ENCODE data around the gene PRUNE2. TPM values are rescaled to one million over a fixed set of nuclear protein-coding genes. Genes with fewer than 3 reads are reported as not detected.

Gene PRUNE2
- polyA plus RNA-seq, 3 donors, result 0.72 to 1.8 (median 1.5) TPM

DNA sequence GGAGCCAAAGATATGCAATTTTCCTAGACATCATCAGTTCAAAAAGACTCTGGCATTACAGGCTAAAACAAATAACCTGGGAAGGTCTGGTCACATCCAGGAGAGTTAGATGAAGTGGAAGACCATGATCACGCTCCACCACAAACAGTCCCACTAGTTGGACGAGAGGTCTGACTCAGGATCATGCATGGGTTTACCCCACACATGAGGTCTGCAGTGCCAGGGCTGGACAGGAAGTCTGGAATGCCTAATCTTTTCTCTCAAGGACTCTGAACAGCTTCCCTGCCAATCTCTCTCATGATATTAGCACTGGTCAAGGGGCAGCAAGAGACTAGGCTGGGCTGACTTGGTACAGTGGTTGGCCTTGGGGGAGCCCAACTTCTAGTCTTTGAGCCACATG, 7.1 kb downstream of the PRUNE2 start:
- H3K9me3 ChIP-seq (replicated peaks in 1 of 2; ENCODE audit: control insufficient read depth in 1 of 2, insufficient read depth in 1 of 2, low read length in 2 of 2), result no peaks in the 10 kb centered on the region
- Mint-ChIP-seq H3K27me3 (ENCODE audit: low read depth in 3 of 3) (peaks cover 13 to 21% (median 16%) of the 10 kb centered on the region in 3 donors), H3K4me3 (no peak overlapping the region), H3K27ac (no peak overlapping the region), H3K9me3 (peaks cover 0 to 3% (median 0%) of the 10 kb centered on the region in 7 donors), H3K4me1 (no peaks in the 10 kb centered on the region), H3K36me3 (no peaks in the 10 kb centered on the region)
- H3K27me3 ChIP-seq (ENCODE audit: control insufficient read depth in 2 of 2, insufficient read depth in 2 of 2, low read length in 2 of 2), result peaks cover 0 to 6% of the 10 kb centered on the region in 2 donors
- H3K79me2 ChIP-seq (ENCODE audit: insufficient read depth, low read length), result no peaks in the 10 kb centered on the region
- H3K9ac ChIP-seq (ENCODE audit: insufficient read depth, low read length, poor library complexity, severe bottlenecking), result no peak overlapping the region
- no peak overlapping the region for H3K27ac ChIP-seq (ENCODE audit: low read depth in 1 of 2, low read length in 2 of 2)
- TF ChIP-seq, protein P1, sequence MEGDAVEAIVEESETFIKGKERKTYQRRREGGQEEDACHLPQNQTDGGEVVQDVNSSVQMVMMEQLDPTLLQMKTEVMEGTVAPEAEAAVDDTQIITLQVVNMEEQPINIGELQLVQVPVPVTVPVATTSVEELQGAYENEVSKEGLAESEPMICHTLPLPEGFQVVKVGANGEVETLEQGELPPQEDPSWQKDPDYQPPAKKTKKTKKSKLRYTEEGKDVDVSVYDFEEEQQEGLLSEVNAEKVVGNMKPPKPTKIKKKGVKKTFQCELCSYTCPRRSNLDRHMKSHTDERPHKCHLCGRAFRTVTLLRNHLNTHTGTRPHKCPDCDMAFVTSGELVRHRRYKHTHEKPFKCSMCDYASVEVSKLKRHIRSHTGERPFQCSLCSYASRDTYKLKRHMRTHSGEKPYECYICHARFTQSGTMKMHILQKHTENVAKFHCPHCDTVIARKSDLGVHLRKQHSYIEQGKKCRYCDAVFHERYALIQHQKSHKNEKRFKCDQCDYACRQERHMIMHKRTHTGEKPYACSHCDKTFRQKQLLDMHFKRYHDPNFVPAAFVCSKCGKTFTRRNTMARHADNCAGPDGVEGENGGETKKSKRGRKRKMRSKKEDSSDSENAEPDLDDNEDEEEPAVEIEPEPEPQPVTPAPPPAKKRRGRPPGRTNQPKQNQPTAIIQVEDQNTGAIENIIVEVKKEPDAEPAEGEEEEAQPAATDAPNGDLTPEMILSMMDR (IDR thresholded peaks at IDR 0.05), result no peak
- H2AFZ ChIP-seq (ENCODE audit: insufficient read depth, low read depth, low read length, poor library complexity, severe bottlenecking), result no peak overlapping the region
- intact Hi-C loops (cut with micrococcal nuclease), result no loop called here
- H3K4me2 ChIP-seq (replicated peaks; ENCODE audit: extremely low read depth, low read length, poor library complexity, severe bottlenecking), result no peak overlapping the region
- H3K36me3 ChIP-seq (replicated peaks in 1 of 2; ENCODE audit: control insufficient read depth in 1 of 2, insufficient read depth in 2 of 2, low read length in 2 of 2), result no peaks in the 10 kb centered on the region
- WGBS (ENCODE audit: insufficient coverage), result no CpG with 5 or more reads among the region's 2 CpGs
- DNase-seq, result no peak
- no peak overlapping the region for H3K4me3 ChIP-seq (replicated peaks in 1 of 3; ENCODE audit: low read depth in 2 of 3, low read length in 3 of 3)
- H4K20me1 ChIP-seq (ENCODE audit: insufficient read depth, low read length), result no peaks in the 10 kb centered on the region
- H3K4me1 ChIP-seq (ENCODE audit: control insufficient read depth in 1 of 2, insufficient read depth in 2 of 2, low read length in 2 of 2), result no peaks in the 10 kb centered on the region

DNA sequence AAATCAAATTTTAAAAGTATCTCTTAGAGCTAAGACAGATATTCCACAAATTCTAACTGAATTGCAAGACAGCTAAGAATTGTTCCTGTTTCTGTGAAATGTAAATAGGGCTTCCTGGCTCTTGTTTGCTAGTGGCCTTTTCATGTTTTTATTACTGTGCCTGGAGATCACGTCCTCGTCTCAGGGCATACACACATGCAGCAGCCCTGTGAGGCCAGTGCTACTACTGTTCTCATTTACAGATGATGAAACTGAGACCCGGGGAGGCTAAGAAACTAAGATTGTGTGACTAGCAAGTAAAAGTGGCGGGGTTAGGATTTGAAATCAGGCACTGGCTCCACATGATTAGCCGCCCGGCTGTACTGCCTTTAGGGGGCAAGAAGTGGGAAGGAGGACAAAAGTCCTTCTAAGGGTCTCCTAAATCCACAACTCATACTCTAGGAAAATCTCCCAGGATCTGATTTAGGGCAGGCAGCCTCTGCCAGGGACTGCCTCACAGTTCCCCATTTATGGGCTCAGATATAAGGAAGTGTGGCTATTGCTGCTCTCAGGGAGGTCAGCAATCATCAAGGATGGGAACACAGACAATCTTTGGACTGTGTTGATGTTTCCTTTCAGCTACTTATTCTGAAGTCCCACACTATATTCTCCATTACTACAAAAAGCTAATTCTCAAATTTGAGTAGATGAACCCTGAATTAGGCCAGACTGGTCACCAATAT, 7.9 kb downstream of the PRUNE2 start:
- peaks cover 0 to 6% of the 10 kb centered on the region in 2 donors for H3K27me3 ChIP-seq (ENCODE audit: control insufficient read depth in 2 of 2, insufficient read depth in 2 of 2, low read length in 2 of 2)
- DNase-seq, result no peak
- H2AFZ ChIP-seq (ENCODE audit: insufficient read depth, low read depth, low read length, poor library complexity, severe bottlenecking), result no peak overlapping the region
- no peak overlapping the region for H3K27ac ChIP-seq (ENCODE audit: low read depth in 1 of 2, low read length in 2 of 2)
- Mint-ChIP-seq H3K4me3 (no peak overlapping the region), H3K27ac (peak overlapping the region in 1 of 7 donors; percentile 13), H3K9me3 (peaks cover 0 to 3% (median 0%) of the 10 kb centered on the region in 7 donors), H3K4me1 (no peaks in the 10 kb centered on the region), H3K36me3 (no peaks in the 10 kb centered on the region), H3K27me3 (ENCODE audit: low read depth in 3 of 3) (peaks cover 9 to 17% (median 16%) of the 10 kb centered on the region in 3 donors)
- no CpG with 5 or more reads among the region's 6 CpGs for WGBS (ENCODE audit: insufficient coverage)
- H3K4me3 ChIP-seq (replicated peaks in 1 of 3; ENCODE audit: low read depth in 2 of 3, low read length in 3 of 3), result no peak overlapping the region
- no peaks in the 10 kb centered on the region for H3K36me3 ChIP-seq (replicated peaks in 1 of 2; ENCODE audit: control insufficient read depth in 1 of 2, insufficient read depth in 2 of 2, low read length in 2 of 2)
- no peaks in the 10 kb centered on the region for H3K79me2 ChIP-seq (ENCODE audit: insufficient read depth, low read length)
- no peak overlapping the region for H3K4me2 ChIP-seq (replicated peaks; ENCODE audit: extremely low read depth, low read length, poor library complexity, severe bottlenecking)
- no peaks in the 10 kb centered on the region for H3K4me1 ChIP-seq (ENCODE audit: control insufficient read depth in 1 of 2, insufficient read depth in 2 of 2, low read length in 2 of 2)
- TF ChIP-seq, protein P1 (IDR thresholded peaks at IDR 0.05), result no peak
- H3K9me3 ChIP-seq (replicated peaks in 1 of 2; ENCODE audit: control insufficient read depth in 1 of 2, insufficient read depth in 1 of 2, low read length in 2 of 2), result no peaks in the 10 kb centered on the region
- no peak overlapping the region for H3K9ac ChIP-seq (ENCODE audit: insufficient read depth, low read length, poor library complexity, severe bottlenecking)
- H4K20me1 ChIP-seq (ENCODE audit: insufficient read depth, low read length), result no peaks in the 10 kb centered on the region
- intact Hi-C loops (cut with micrococcal nuclease), result no loop called here

Measured in CD14-positive monocyte (primary cell).